ENCODE results near the gene HSD17B14.

- TF ChIP-seq EZH2 (IDR thresholded peaks at IDR 0.05; ENCODE audit: borderline replicate concordance, low read length) (no peak), CTCF (conservative IDR thresholded peaks at IDR 0.05 in 1 of 2, IDR thresholded peaks at IDR 0.05 in 1 of 2; ENCODE audit: extremely low read depth in 1 of 2, insufficient read depth in 1 of 2, low read depth in 1 of 2, low read length in 2 of 2) (no peak)
These were observed 43.0 kb downstream of the HSD17B14 start for GRCh38 chr19:48793271-48793670.
